Testis (tissue), 2 donors: ENCODE results near the gene IFT57.

Experiments used
- CTCF ChIP-seq, 3 experiments: fragments of 450-650 bp in 2 of 3; fragments of 200-600 bp in 1 of 3; sonication (generic) in 1 of 3; IDR thresholded peaks; one replicate each; pipeline ENCODE4 v1.5.1; 2016 to 2019; ENCODE audit warnings: antibody characterized with exemption in 3 of 3, mild to moderate bottlenecking in 2 of 3, moderate library complexity in 1 of 3
- POLR2A ChIP-seq: fragments of 450-650 bp; IDR thresholded peaks from one replicate; pipeline ENCODE4 v1.6.1; 2017; ENCODE audit warnings: antibody characterized with exemption, mild to moderate bottlenecking, moderate library complexity

DNA sequence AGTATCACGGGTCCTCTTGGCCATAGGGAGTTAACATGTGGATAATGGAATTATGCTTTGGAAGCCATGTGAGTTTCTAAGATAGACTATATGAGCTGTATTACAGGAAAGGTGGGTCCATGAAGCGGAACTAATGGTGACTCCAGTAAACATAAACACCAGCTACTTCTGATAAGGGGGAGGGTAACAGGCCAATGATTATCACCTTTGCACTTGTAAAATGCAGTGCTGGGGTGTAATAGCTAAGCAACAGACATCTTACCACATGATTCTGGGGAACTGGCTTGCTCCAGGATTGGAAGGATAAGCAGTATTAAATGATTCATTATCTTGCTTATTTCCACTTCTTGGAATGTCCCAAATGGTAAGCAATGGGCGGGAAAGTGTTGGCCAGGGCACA is 70.0 kb downstream of the IFT57 start:
- no peak for TF ChIP-seq CTCF (IDR thresholded peaks at IDR 0.05)
- no peak for TF ChIP-seq POLR2A
